A673 (cell line): Measurements from ENCODE around the gene TUBA1A. TPM values are rescaled to one million over a fixed set of nuclear protein-coding genes. Genes with fewer than 3 reads are reported as not detected.

Source experiments
- BruUV-seq: library from RNA; stranded (reverse); fragments of 400-500 nt; replicated peaks from 2 replicates; lab custom pipeline; 2021; lab: Mats Ljungman, UMichigan
- CTCF ChIA-PET: fragments of 300-600 bp; sonication (Branson Sonifier 250); formaldehyde crosslinking; loops from one replicate; lab custom pipeline; 2022; ENCODE audit warnings: antibody characterized with exemption; lab: Charles Lee
- POLR2A ChIA-PET: fragments of 300-600 bp; sonication (Branson Sonifier 250); formaldehyde crosslinking; loops from one replicate; lab custom pipeline; 2022; ENCODE audit warnings: antibody characterized with exemption; ENCODE audit not compliant: low non-redundant PET; lab: Charles Lee
- DNase-seq: peaks from one replicate; pipeline ENCODE4 v3.0.0-alpha.2; 2015; ENCODE audit warnings: low spot score
- H3K27ac ChIP-seq: fragments of 200-600 bp; sonication (generic); 2 replicates; pipeline ENCODE4 v1.5.1; 2016; ENCODE audit warnings: mixed run types, low read depth, mild to moderate bottlenecking, mixed read lengths, antibody characterized with exemption, low read length; ENCODE audit not compliant: poor library complexity, severe bottlenecking
- H3K27me3 ChIP-seq: fragments of 200-600 bp; sonication (generic); replicated peaks from 2 replicates; pipeline ENCODE4 v1.6.1; 2017; ENCODE audit warnings: mixed run types, low read depth, mild to moderate bottlenecking, mixed read lengths, antibody characterized with exemption, low read length; ENCODE audit not compliant: insufficient read depth, poor library complexity
- H3K36me3 ChIP-seq: fragments of 200-600 bp; sonication (generic); 2 replicates; pipeline ENCODE4 v1.6.1; 2016; ENCODE audit warnings: mixed run types, mild to moderate bottlenecking, mixed read lengths, antibody characterized with exemption, low read length; ENCODE audit not compliant: insufficient read depth, poor library complexity, severe bottlenecking
- H3K4me1 ChIP-seq: fragments of 200-600 bp; sonication (generic); 2 replicates; pipeline ENCODE4 v1.6.1; 2017; ENCODE audit warnings: mixed run types, mild to moderate bottlenecking, mixed read lengths, antibody characterized with exemption, low read length; ENCODE audit not compliant: insufficient read depth, poor library complexity, severe bottlenecking
- H3K4me3 ChIP-seq: fragments of 200-600 bp; sonication (generic); 2 replicates; pipeline ENCODE4 v1.5.1; 2016; ENCODE audit warnings: low read depth, mixed run types, mild to moderate bottlenecking, mixed read lengths, low read length; ENCODE audit not compliant: poor library complexity, severe bottlenecking
- H3K9me3 ChIP-seq: fragments of 200-600 bp; sonication (generic); 2 replicates; pipeline ENCODE4 v1.6.1; 2016; ENCODE audit warnings: mixed run types, low read depth, mild to moderate bottlenecking, mixed read lengths, antibody characterized with exemption, low read length; ENCODE audit not compliant: poor library complexity, severe bottlenecking
- EZH2 ChIP-seq: fragments of 200-600 bp; sonication (generic); IDR thresholded peaks from 2 replicates; pipeline ENCODE4 v1.6.1; 2017; ENCODE audit warnings: borderline replicate concordance, low read depth, mild to moderate bottlenecking, mixed read lengths, antibody characterized with exemption, low read length; ENCODE audit not compliant: poor library complexity, severe bottlenecking
- intact Hi-C: fragments of 100-400 bp; cut with micrococcal nuclease; formaldehyde crosslinking; loops from one replicate; pipeline ENCODE4 v1.10.0; 2022; ENCODE audit not compliant: unreplicated experiment
- total RNA-seq: library from RNA; stranded (reverse); gene quantifications from 2 replicates; pipeline ENCODE4 v1.2.3, GENCODE V29; 2021
- TF ChIP-seq, protein P1 (sequence below): fragments of 300-800, 200-600 bp; sonication (generic); conservative IDR thresholded peaks from 2 replicates; pipeline ENCODE4 v1.5.1; 2017; ENCODE audit warnings: low read depth, mild to moderate bottlenecking, antibody characterized with exemption, low read length, moderate library complexity, mixed read lengths

The TUBA1A gene
- total RNA-seq, 1 experiment from 2014 or later = 504 TPM

DNA sequence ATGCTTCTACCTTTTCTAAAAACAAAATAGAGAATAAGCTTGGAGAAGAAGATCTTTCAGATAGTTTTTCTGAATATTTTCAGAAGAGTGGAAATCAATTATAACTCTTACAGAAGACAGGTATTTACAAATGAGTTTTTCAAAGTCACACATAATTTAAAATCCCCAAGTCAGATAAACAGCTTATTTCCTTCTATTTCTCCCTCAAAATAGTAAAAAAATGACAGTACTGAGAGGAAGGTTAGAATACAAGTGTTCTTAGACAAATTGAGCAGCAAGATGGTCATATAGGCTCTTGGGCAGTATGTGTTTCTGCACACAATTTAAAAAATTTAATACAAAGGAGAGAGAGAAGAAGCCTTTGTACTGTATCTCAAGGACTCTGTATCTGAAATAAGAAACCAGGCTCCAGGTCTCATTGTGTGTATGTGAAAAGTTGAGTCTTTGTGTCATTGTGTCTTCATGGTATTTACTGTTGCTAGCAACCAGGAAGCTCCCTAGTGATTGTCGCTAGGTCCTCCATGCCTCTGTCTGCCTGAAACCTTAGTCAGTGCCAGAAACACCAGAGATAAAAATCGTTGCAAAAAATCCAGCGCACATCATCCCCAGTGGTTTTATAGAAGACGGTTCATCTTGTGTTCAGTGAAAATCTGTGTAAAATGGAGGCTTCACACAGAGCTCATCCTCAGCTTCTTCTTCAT is 12.9 kb upstream of the TUBA1A start:
- Histone ChIP-seq H3K36me3 (no peaks in the 10 kb centered on the region), H3K4me1 (peaks cover 30% of the 10 kb centered on the region), H3K27ac (peak overlapping the region; percentile 86), H3K4me3 (no peak overlapping the region), H3K9me3 (no peaks in the 10 kb centered on the region), H3K27me3 (no peaks in the 10 kb centered on the region)
- intact Hi-C loops = no loop called here
- TF ChIP-seq, protein P1, sequence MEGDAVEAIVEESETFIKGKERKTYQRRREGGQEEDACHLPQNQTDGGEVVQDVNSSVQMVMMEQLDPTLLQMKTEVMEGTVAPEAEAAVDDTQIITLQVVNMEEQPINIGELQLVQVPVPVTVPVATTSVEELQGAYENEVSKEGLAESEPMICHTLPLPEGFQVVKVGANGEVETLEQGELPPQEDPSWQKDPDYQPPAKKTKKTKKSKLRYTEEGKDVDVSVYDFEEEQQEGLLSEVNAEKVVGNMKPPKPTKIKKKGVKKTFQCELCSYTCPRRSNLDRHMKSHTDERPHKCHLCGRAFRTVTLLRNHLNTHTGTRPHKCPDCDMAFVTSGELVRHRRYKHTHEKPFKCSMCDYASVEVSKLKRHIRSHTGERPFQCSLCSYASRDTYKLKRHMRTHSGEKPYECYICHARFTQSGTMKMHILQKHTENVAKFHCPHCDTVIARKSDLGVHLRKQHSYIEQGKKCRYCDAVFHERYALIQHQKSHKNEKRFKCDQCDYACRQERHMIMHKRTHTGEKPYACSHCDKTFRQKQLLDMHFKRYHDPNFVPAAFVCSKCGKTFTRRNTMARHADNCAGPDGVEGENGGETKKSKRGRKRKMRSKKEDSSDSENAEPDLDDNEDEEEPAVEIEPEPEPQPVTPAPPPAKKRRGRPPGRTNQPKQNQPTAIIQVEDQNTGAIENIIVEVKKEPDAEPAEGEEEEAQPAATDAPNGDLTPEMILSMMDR = no peak
- no peak for TF ChIP-seq EZH2
- no TSS peak for BruUV-seq
- DNase-seq = peak; percentile 79
- ChIA-PET POLR2A (interaction anchor here (0.5 kb wide), 1 partner anchor 322 kb away, joined by 3 read pairs; no protein-coding TSS in a partner anchor), CTCF (no interaction called here)

DNA sequence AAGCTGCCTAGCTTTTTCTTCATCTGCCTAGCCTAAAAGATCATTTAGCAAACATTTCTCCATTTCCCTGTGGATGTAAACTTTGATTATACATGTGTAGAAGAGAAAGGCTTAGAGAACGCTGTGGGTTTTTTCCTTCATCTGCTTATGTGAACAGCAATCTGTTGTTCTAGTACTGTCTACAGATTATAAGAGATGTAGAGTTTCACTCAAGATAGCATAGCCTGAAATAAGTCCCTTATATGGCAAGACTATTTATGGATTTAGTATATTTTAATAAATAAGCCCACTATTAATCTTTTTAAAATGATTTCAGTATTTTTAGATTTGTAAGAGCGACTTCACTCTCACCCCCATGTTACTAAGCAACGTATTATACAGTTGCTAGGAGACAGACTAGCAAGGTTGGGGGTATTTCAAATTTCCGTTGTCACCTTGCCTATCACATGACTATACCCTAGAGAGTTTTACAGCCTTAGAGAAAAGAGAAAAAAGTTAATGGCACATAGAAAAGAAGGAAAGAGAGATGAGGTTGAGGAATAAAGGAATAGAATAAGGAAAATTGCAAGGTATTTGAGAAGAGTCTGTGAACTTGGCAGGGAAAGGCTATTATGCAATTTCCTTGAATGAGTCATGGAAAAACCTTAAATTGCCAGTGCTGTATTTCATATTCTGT is 12.2 kb upstream of the TUBA1A start:
- Histone ChIP-seq H3K9me3 (no peaks in the 10 kb centered on the region), H3K4me1 (peaks cover 30% of the 10 kb centered on the region), H3K4me3 (no peak overlapping the region), H3K36me3 (no peaks in the 10 kb centered on the region), H3K27me3 (no peaks in the 10 kb centered on the region), H3K27ac (peak overlapping the region; percentile 86)
- POLR2A ChIA-PET = no interaction called here
- intact Hi-C loops = no loop called here
- TF ChIP-seq, protein P1 = no peak
- no peak for TF ChIP-seq EZH2
- DNase-seq = peak; percentile 90
- CTCF ChIA-PET = no interaction called here
- BruUV-seq = no TSS peak

DNA sequence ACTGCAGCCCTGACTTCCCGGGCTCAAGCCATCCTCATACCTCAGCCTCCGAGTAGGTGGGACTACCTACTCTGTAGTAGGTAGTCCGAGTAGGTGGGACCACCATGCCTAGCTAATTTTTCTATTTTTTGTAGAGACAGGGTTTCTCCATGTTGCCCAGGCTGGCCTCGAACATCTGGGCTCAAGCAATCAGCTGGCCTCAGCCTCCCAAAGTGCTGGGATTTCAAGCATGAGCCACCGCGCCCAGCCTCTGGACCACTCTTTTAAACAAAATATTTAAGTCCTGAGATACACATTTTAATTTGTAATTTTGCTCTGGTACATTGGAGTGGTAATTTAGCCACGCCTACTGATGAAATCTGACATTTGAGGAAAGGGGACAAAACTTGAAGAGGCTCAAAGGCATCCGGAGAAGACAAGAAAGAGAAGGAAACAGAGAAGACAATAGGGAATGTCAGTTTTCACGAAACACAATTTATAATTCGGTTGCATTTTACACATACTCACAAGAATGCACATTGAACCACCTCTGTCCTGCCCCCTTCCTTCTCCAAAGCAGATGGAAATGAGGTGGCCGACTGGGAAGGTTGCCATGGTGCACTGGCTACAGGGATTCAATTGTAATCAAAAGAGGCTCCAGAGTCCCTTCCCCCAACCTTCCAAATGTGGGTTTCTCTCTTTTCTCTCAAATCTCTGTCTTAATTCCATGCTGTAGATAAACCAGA is 9.7 kb upstream of the TUBA1A start:
- ChIA-PET CTCF (interaction anchor here (0.6 kb wide), 1 partner anchor 103 kb away, joined by 7 read pairs; no protein-coding TSS in a partner anchor), POLR2A (no interaction called here)
- Histone ChIP-seq H3K27ac (no peak overlapping the region), H3K4me3 (no peak overlapping the region), H3K36me3 (no peaks in the 10 kb centered on the region), H3K9me3 (no peaks in the 10 kb centered on the region), H3K4me1 (peaks cover 30% of the 10 kb centered on the region), H3K27me3 (no peaks in the 10 kb centered on the region)
- no TSS peak for BruUV-seq
- DNase-seq = peak; percentile 34
- intact Hi-C loops = no loop called here
- TF ChIP-seq EZH2 = no peak
- TF ChIP-seq, protein P1 = no peak
